GM12873 (cell line): ENCODE measurements around the gene ANGPTL1.

Experiments used
- CTCF ChIP-seq: IDR thresholded peaks from 2 replicates; pipeline ENCODE4 v1.5.1; 2012; ENCODE audit warnings: low read depth, mild to moderate bottlenecking, moderate library complexity, low read length, control low read depth; ENCODE audit not compliant: insufficient read depth; ENCODE audit errors: missing control alignments

Gene ANGPTL1

GRCh38 chr1:178901482-178902125 lies 30.7 kb upstream of the ANGPTL1 start:
- no peak for TF ChIP-seq CTCF

- TF ChIP-seq CTCF, result no peak
Observed at GRCh38 chr1:178899402-178899801, 28.5 kb upstream of the ANGPTL1 start.

- TF ChIP-seq CTCF, result no peak
Observed at GRCh38 chr1:178898401-178898800, 27.5 kb upstream of the ANGPTL1 start.

- no peak for TF ChIP-seq CTCF
Observed at GRCh38 chr1:178895928-178896327, 25.1 kb upstream of the ANGPTL1 start.

- no peak for TF ChIP-seq CTCF
Observed at GRCh38 chr1:178886551-178886950, 15.7 kb upstream of the ANGPTL1 start.

GRCh38 chr1:178885869-178886268 lies 15.0 kb upstream of the ANGPTL1 start:
- TF ChIP-seq CTCF, result no peak

GRCh38 chr1:178881950-178882349 lies 11.1 kb upstream of the ANGPTL1 start:
- TF ChIP-seq CTCF, result no peak

GRCh38 chr1:178877896-178878295 lies 7.0 kb upstream of the ANGPTL1 start:
- no peak for TF ChIP-seq CTCF
